HCT116 (cell line): ENCODE data around the gene JPH3.

Experiments
- FOSL1 ChIP-seq: IDR thresholded peaks from 2 replicates; pipeline ENCODE4 v1.6.1; 2012; ENCODE audit warnings: low read depth
- TF ChIP-seq, protein P1 (sequence below), 3 experiments: fragments of 200-600 bp in 1 of 3; sonication (generic) in 1 of 3; IDR thresholded peaks in 2 of 3; conservative IDR thresholded peaks in 1 of 3; 2 replicates each; pipeline ENCODE4 v1.5.1; 2012 to 2017; ENCODE audit warnings: low read depth in 2 of 3, low read length in 2 of 3, antibody characterized with exemption in 1 of 3, borderline replicate concordance in 1 of 3, control low read depth in 1 of 3, mild to moderate bottlenecking in 1 of 3, mixed read lengths in 1 of 3, mixed run types in 1 of 3, moderate library complexity in 1 of 3; ENCODE audit not compliant: insufficient read depth in 1 of 3

DNA sequence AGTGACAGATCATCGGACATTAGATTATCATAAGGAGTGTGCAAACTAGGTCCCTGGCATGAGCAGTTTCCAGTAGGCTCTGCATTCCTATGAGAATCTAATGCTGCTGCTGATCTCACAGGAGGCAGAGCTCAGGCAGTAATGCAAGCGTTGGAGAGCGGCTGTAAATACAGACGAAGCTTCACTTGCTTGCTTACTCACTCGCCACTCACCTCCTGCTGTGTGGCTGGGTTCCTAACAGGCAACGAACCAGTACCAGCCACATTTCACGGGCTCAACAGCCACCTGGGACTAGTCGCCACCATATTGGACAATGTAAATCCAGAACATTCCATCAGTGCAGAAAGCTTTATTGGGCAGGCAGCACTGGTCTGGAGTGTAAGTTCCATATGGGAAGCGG, 7.7 kb downstream of the JPH3 start:
- TF ChIP-seq, protein P1, sequence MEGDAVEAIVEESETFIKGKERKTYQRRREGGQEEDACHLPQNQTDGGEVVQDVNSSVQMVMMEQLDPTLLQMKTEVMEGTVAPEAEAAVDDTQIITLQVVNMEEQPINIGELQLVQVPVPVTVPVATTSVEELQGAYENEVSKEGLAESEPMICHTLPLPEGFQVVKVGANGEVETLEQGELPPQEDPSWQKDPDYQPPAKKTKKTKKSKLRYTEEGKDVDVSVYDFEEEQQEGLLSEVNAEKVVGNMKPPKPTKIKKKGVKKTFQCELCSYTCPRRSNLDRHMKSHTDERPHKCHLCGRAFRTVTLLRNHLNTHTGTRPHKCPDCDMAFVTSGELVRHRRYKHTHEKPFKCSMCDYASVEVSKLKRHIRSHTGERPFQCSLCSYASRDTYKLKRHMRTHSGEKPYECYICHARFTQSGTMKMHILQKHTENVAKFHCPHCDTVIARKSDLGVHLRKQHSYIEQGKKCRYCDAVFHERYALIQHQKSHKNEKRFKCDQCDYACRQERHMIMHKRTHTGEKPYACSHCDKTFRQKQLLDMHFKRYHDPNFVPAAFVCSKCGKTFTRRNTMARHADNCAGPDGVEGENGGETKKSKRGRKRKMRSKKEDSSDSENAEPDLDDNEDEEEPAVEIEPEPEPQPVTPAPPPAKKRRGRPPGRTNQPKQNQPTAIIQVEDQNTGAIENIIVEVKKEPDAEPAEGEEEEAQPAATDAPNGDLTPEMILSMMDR (IDR thresholded peaks at IDR 0.05 in 2 of 3, conservative IDR thresholded peaks at IDR 0.05 in 1 of 3; ENCODE audit: borderline replicate concordance in 1 of 3, insufficient read depth in 1 of 3, low read depth in 2 of 3, low read length in 2 of 3): no peak
- no peak for TF ChIP-seq FOSL1
